Panc1 (cell line): ENCODE measurements around the gene B4GALNT2.

Experiments
- POLR2AphosphoS5 ChIP-seq: IDR thresholded peaks from 2 replicates; pipeline ENCODE4 v1.6.1; 2012; ENCODE audit warnings: mild to moderate bottlenecking, low read depth, low read length, moderate library complexity
- TCF7L2 ChIP-seq: IDR thresholded peaks from 2 replicates; pipeline ENCODE4 v1.6.1; 2011; ENCODE audit warnings: mild to moderate bottlenecking, low read depth, low read length, inconsistent platforms
- TF ChIP-seq, protein P1 (sequence below): fragments of 450-650 bp; IDR thresholded peaks from 2 replicates; pipeline ENCODE4 v1.5.1; 2017; ENCODE audit warnings: mild to moderate bottlenecking
- TF ChIP-seq, protein P2 (sequence below), 2 experiments: IDR thresholded peaks; 2 replicates each; pipeline ENCODE4 v1.6.1; 2011 to 2012; ENCODE audit warnings: low read depth in 2 of 2, control low read depth in 1 of 2, low read length in 1 of 2, mild to moderate bottlenecking in 1 of 2, moderate library complexity in 1 of 2; ENCODE audit not compliant: insufficient read depth in 1 of 2

GRCh38 chr17:49194297-49194607 is 61.7 kb downstream of the B4GALNT2 start:
- TF ChIP-seq, protein P1, sequence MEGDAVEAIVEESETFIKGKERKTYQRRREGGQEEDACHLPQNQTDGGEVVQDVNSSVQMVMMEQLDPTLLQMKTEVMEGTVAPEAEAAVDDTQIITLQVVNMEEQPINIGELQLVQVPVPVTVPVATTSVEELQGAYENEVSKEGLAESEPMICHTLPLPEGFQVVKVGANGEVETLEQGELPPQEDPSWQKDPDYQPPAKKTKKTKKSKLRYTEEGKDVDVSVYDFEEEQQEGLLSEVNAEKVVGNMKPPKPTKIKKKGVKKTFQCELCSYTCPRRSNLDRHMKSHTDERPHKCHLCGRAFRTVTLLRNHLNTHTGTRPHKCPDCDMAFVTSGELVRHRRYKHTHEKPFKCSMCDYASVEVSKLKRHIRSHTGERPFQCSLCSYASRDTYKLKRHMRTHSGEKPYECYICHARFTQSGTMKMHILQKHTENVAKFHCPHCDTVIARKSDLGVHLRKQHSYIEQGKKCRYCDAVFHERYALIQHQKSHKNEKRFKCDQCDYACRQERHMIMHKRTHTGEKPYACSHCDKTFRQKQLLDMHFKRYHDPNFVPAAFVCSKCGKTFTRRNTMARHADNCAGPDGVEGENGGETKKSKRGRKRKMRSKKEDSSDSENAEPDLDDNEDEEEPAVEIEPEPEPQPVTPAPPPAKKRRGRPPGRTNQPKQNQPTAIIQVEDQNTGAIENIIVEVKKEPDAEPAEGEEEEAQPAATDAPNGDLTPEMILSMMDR: no peak
- TF ChIP-seq POLR2AphosphoS5 (no peak), TCF7L2 (no peak)
- TF ChIP-seq, protein P2, sequence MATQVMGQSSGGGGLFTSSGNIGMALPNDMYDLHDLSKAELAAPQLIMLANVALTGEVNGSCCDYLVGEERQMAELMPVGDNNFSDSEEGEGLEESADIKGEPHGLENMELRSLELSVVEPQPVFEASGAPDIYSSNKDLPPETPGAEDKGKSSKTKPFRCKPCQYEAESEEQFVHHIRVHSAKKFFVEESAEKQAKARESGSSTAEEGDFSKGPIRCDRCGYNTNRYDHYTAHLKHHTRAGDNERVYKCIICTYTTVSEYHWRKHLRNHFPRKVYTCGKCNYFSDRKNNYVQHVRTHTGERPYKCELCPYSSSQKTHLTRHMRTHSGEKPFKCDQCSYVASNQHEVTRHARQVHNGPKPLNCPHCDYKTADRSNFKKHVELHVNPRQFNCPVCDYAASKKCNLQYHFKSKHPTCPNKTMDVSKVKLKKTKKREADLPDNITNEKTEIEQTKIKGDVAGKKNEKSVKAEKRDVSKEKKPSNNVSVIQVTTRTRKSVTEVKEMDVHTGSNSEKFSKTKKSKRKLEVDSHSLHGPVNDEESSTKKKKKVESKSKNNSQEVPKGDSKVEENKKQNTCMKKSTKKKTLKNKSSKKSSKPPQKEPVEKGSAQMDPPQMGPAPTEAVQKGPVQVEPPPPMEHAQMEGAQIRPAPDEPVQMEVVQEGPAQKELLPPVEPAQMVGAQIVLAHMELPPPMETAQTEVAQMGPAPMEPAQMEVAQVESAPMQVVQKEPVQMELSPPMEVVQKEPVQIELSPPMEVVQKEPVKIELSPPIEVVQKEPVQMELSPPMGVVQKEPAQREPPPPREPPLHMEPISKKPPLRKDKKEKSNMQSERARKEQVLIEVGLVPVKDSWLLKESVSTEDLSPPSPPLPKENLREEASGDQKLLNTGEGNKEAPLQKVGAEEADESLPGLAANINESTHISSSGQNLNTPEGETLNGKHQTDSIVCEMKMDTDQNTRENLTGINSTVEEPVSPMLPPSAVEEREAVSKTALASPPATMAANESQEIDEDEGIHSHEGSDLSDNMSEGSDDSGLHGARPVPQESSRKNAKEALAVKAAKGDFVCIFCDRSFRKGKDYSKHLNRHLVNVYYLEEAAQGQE (IDR thresholded peaks at IDR 0.05; ENCODE audit: insufficient read depth in 1 of 2, low read depth in 2 of 2, low read length in 1 of 2): no peak
